GM12874 (cell line): ENCODE measurements around the gene MEAK7.

ENCODE experiments used
- CTCF ChIP-seq: IDR thresholded peaks from 2 replicates; pipeline ENCODE4 v1.5.1; 2011; ENCODE audit warnings: low read depth, mild to moderate bottlenecking, control low read depth, low read length, moderate library complexity; ENCODE audit not compliant: insufficient read depth

The MEAK7 gene

GRCh38 chr16:84489131-84489530 lies 15.3 kb downstream of the MEAK7 start:
- TF ChIP-seq CTCF, result no peak

- TF ChIP-seq CTCF, result no peak
These were observed 17.1 kb downstream of the MEAK7 start for GRCh38 chr16:84487358-84487757.

GRCh38 chr16:84486551-84487235 lies 17.8 kb downstream of the MEAK7 start:
- TF ChIP-seq CTCF, result no peak

- TF ChIP-seq CTCF, result no peak
These were observed 18.3 kb downstream of the MEAK7 start for GRCh38 chr16:84486126-84486525.

- no peak for TF ChIP-seq CTCF
These were observed 19.0 kb downstream of the MEAK7 start for GRCh38 chr16:84485255-84486010.

- TF ChIP-seq CTCF, result peak; percentile 52
These were observed 19.7 kb downstream of the MEAK7 start for GRCh38 chr16:84484579-84485254.

GRCh38 chr16:84483882-84484565 lies 20.4 kb downstream of the MEAK7 start:
- TF ChIP-seq CTCF, result no peak
